ENCODE measurements around the gene IQGAP3.

The IQGAP3 gene

DNA sequence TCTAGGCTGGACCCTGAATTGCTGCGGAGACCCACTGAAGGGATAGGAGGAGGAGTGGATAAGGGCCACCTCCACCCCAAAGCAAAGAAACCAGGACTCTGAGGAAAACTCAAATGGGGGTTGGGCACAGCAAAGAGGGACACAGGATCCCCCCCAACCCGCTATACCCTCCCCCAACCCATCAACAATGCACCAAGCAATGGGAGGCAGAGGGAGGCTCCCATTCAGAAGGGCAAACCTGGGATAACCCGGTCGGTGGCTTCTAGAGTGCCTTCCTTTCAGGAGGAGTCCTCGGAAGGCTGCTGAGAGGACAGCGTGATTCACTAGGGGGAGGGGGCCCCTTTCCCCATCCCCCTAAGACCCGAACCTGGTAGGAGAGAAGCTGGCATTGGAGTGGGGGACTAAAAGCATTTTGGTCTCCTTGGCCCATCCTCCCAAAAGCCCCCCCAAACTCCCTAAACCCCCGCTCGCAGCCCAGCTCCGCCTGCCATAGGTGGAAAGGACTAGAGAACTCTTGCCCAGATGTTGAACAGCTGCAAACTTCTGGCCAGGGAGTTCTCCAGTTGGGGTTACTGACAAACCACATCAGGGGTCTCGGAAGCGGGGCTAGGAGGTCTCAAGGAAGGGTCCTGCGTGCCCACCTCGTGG is 73.0 kb downstream of the IQGAP3 start:
- TF ChIP-seq, protein P1, sequence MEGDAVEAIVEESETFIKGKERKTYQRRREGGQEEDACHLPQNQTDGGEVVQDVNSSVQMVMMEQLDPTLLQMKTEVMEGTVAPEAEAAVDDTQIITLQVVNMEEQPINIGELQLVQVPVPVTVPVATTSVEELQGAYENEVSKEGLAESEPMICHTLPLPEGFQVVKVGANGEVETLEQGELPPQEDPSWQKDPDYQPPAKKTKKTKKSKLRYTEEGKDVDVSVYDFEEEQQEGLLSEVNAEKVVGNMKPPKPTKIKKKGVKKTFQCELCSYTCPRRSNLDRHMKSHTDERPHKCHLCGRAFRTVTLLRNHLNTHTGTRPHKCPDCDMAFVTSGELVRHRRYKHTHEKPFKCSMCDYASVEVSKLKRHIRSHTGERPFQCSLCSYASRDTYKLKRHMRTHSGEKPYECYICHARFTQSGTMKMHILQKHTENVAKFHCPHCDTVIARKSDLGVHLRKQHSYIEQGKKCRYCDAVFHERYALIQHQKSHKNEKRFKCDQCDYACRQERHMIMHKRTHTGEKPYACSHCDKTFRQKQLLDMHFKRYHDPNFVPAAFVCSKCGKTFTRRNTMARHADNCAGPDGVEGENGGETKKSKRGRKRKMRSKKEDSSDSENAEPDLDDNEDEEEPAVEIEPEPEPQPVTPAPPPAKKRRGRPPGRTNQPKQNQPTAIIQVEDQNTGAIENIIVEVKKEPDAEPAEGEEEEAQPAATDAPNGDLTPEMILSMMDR (IDR thresholded peaks at IDR 0.05) = no peak

DNA sequence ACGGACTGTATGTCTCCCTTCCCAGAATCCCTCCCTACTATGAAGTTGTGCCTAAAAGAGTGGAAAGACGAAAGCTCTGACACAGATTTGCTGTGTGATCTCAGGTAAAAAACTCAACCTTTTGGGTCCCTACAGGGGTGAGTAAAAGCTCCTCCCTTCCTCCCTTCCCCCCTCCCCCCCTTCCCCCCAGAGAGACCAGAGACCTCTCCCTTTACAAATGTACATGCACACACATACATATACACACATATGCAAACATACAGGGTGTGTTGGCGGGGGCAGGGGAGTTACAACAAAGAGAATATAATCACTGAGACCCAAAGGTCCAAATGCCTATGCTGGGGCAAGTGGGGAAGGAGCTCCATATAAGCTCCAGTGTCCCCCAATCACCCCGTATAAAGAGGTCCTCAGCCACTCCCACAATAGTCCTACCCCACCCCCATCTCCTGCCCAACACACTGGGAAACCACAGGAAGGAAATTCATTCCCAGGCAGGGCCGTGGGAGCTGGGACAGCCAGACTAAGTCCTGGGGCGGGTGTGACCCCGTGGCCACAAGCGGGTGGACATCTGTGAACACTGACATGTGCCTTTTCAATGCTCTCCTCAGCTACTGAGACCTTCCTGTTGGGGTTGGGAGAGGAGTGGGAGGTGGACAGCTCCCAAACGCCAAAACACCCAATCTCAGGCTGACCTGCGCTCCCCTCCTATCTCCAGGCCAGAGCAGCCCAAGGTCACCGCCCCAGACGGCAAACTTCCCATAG is 73.8 kb downstream of the IQGAP3 start:
- TF ChIP-seq, protein P1 (IDR thresholded peaks at IDR 0.05) = no peak

DNA sequence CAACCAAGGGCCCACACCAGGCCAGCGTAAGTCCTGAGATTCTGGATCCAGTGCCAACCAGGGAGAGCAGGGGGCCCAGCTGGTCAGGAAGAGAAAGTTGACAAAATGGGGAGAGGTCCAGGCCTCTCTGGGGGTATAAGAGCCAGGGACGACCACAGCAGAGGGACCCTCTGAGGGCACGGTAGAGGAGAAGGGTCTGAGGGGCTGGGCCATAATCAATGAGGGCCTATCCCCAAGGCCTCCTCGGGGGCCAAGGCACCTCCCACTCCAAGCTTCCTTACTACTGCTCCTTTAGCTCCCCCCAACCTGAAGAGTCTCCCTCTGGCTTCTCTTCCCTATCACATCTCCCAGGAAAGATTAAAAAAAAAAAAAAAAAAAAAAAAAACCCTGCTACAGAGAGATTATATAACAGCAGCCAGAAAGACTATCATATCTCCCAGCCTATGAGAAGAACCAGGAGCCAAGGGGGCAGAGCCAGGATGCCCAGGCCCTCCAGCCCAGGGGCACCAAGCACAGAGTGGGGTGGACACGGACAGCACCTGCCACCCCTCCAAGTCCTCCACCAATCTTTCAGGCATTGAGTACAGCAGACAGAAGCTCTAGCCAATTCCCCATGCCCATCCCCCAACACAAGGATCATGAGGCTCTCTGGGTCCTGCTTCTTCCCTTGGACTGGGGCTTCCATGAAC is 74.5 kb downstream of the IQGAP3 start:
- TF ChIP-seq, protein P1 (IDR thresholded peaks at IDR 0.05) = no peak

DNA sequence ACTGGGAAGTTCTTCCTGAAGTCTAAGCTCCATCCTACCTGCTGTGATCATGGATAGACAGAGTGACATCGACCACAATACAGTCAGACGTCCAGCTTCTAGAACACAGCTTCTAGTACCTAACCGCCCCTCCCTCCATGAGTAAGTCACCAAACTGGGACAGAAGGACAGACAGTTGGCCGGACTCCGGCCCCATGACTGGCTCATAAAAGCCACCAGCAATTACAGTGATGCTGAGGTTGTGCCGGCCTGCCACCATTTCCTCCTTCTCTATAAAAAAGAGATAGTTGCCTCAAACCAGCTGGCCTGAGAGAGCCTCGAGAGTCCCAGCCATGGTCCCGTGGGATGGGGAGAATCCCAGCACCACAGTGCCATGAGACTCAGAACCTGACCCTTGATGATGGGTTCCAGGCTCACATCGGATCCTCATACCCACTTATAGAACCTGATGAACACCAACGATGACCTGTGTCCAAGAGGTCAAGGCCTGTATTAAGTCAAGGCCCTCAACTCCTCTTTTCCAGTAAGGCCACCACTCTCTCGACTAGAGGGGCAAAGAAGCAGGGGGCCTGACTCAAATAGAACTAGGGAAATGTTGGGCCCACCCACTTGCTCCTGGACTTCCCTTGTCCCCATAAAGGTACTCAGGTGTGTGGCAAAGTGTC is 75.2 kb downstream of the IQGAP3 start:
- TF ChIP-seq, protein P1 (IDR thresholded peaks at IDR 0.05) = no peak

DNA sequence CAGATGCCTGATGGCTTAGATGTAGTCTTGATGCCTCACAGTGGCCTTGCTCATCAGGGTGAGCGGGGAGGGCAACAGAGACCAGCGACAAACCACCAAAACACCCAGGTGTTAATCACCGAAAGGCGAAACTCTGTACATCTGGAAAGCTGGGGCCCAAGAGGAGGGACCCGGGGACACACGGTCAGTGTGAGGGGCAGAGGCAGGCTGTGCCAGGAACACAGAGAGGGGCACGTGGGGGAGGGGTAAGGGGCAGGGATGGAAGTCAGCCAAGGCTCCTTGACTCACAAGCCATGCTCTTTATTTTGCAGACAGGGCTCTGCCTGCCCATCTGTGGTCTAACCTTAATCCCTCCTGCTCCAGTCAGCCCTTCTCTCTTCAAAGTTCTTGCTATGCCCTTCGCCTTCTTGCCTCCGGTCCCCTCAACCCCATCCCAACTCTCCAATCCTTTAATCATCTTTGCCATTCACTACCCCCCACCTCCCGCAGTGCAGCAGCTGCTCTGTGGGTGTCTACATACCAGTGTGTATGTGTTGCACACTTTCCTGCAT is 76.1 kb downstream of the IQGAP3 start:
- TF ChIP-seq, protein P1 (IDR thresholded peaks at IDR 0.05) = no peak

DNA sequence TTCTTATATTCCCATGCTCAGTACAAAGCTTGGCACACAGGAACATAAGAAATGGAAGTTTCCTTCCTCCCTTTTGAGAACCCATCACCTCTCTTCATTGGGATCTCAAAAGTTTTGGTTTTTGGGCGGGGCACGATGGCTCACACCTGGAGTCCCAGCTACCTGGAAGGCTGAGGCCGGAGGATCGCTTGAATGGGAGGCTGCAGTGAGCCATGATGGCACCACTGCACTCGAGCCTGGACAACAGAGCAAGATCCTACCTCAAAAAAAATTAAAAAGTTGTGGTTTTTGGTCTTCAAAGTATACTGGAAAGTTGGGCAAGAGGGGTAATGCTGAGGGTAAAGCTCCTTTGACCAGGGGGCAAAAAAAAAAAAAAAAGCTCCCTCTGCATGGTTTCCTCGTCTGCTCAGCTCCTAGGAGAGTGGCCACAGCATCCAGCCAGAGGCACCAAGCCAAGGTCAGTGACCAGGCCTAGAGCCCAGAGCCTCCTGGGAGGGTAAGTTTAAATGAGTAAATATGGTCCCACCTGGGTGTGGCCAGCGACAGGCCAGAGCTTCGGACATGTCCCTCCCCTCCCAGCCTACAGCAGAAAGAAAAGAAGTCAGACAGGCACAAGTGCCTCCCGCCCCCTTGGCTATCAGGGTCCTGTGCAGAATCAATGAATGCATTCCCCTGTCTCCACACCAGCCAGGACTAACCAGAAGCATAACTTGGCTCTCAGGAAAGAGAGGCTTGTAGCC is 76.8 kb downstream of the IQGAP3 start:
- TF ChIP-seq, protein P1 (IDR thresholded peaks at IDR 0.05) = no peak
